Measurements from ENCODE around the gene HOXB6. TPM values are rescaled to one million over a fixed set of nuclear protein-coding genes. Genes with fewer than 3 reads are reported as not detected.

The HOXB6 gene
- polyA plus RNA-seq, 2 donors, result 0.29 to 0.31 TPM

DNA sequence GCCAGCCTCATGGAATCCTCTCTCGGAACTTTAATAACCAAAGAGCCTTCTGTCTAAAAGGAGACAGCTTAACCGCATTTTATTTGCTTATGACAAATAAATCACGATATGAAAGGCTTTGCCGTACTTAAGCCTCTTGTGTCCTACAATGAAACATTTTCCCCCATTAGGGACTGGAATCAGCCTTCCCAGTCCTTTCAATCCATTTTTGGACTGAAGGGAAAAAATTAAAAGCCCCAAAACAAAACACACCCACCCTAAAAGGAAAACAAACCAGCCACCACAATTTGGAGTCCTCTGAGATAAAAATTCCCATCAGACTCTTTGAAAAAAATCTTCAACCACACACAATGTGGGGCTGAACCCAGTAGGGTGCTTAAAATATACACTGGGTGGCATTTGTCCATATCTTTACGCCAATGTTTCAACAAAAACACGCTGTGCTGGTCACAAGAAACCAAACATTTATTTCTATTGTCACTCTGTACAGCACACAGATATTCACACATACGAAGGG, 29.7 kb downstream of the HOXB6 start:
- peak overlapping the region; percentile 85 to 92 for H3K27ac ChIP-seq (ENCODE audit: low read depth in 2 of 2, low read length in 1 of 2)
- no peaks in the 10 kb centered on the region for H3K27me3 ChIP-seq (ENCODE audit: control insufficient read depth in 1 of 2, insufficient read depth in 2 of 2, low read length in 2 of 2)
- no peaks in the 10 kb centered on the region for H3K9me3 ChIP-seq (ENCODE audit: control insufficient read depth in 2 of 2, insufficient read depth in 1 of 2, low read depth in 1 of 2, low read length in 1 of 2)
- H3K4me1 ChIP-seq (ENCODE audit: control insufficient read depth in 2 of 2, insufficient read depth in 2 of 2, low read length in 1 of 2), result peaks cover 0 to 3% of the 10 kb centered on the region in 2 donors
- H3K4me3 ChIP-seq (ENCODE audit: low read depth in 1 of 2, low read length in 2 of 2), result peak overlapping the region in 1 of 2 donors; percentile 37
- no peaks in the 10 kb centered on the region for H3K36me3 ChIP-seq (ENCODE audit: control insufficient read depth in 2 of 2, insufficient read depth in 2 of 2, low read length in 1 of 2)
- 32 to 37% methylated on average over 7 of the region's 7 CpGs for WGBS, 2 donors

DNA sequence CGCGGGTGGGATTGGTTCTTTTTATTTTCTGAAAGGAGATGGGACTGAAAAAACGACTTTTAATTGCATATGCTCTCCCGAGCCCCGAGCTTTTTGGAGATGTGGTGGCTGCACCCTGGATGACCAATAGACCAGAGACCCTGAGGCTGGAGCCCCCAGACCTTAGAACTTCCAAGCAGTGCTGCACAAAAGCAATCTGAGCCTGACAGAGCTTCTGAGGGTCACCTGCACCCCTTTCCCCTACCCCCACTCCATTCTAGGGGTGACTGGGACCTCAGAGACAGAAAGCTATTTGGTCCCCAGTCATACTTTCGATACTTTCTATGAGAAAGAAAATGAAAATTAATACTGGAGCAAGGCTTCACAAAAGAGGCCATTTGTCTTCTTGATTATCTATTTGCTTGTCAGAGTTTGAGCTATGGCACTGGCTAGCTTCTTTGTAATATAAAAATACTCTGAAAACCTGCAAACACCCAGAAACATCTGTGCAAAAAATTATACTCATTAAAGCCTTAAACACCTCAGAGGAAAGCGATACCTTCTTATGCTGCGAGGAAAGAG, 30.2 kb downstream of the HOXB6 start:
- Histone ChIP-seq H3K27me3 (ENCODE audit: control insufficient read depth in 1 of 2, insufficient read depth in 2 of 2, low read length in 2 of 2) (no peaks in the 10 kb centered on the region), H3K9me3 (ENCODE audit: control insufficient read depth in 2 of 2, insufficient read depth in 1 of 2, low read depth in 1 of 2, low read length in 1 of 2) (no peaks in the 10 kb centered on the region), H3K27ac (ENCODE audit: low read depth in 2 of 2, low read length in 1 of 2) (peak overlapping the region; percentile 92 to 94), H3K36me3 (ENCODE audit: control insufficient read depth in 2 of 2, insufficient read depth in 2 of 2, low read length in 1 of 2) (no peaks in the 10 kb centered on the region), H3K4me3 (ENCODE audit: low read depth in 1 of 2, low read length in 2 of 2) (peak overlapping the region in 1 of 2 donors; percentile 37), H3K4me1 (ENCODE audit: control insufficient read depth in 2 of 2, insufficient read depth in 2 of 2, low read length in 1 of 2) (peaks cover 0 to 3% of the 10 kb centered on the region in 2 donors)
- 36 to 41% methylated on average over 8 of the region's 8 CpGs for WGBS, 2 donors

DNA sequence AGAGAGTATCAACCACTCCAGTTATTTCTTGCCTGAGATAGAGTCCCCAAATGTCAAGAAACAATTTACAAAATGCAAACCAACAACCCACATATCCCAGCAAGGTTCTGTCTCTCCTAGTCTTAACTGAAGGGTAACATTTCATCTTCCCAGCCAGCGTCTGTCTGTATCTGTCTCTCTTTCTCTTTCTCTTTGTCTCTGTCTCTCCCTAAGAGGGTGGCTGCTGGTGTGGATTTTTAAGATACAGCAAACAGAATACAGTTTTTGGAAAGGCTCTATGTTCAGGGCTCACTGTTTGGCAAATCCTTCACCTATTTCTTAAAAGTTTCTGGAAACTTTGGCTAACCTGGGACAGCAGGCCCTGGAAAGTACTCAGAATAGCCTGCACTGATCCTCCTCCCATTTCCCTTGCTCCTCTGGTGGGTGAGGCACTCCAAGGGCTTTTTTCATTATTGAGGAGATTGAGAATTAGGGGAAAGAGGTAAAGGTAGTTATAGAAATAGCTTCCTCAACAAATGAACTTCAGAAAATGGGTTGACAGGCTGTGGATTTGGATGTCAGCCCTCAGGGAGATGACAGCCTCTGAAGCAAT, 32.9 kb downstream of the HOXB6 start:
- H3K27ac ChIP-seq (ENCODE audit: low read depth in 2 of 2, low read length in 1 of 2), result peak overlapping the region; percentile 92 to 94
- H3K4me1 ChIP-seq (ENCODE audit: control insufficient read depth in 2 of 2, insufficient read depth in 2 of 2, low read length in 1 of 2), result peaks cover 0 to 3% of the 10 kb centered on the region in 2 donors
- WGBS, 2 donors, result 55 to 57% methylated on average over 1 of the region's 1 CpG
- H3K4me3 ChIP-seq (ENCODE audit: low read depth in 1 of 2, low read length in 2 of 2), result no peak overlapping the region
- H3K9me3 ChIP-seq (ENCODE audit: control insufficient read depth in 2 of 2, insufficient read depth in 1 of 2, low read depth in 1 of 2, low read length in 1 of 2), result no peaks in the 10 kb centered on the region
- H3K27me3 ChIP-seq (ENCODE audit: control insufficient read depth in 1 of 2, insufficient read depth in 2 of 2, low read length in 2 of 2), result no peaks in the 10 kb centered on the region
- H3K36me3 ChIP-seq (ENCODE audit: control insufficient read depth in 2 of 2, insufficient read depth in 2 of 2, low read length in 1 of 2), result no peaks in the 10 kb centered on the region

DNA sequence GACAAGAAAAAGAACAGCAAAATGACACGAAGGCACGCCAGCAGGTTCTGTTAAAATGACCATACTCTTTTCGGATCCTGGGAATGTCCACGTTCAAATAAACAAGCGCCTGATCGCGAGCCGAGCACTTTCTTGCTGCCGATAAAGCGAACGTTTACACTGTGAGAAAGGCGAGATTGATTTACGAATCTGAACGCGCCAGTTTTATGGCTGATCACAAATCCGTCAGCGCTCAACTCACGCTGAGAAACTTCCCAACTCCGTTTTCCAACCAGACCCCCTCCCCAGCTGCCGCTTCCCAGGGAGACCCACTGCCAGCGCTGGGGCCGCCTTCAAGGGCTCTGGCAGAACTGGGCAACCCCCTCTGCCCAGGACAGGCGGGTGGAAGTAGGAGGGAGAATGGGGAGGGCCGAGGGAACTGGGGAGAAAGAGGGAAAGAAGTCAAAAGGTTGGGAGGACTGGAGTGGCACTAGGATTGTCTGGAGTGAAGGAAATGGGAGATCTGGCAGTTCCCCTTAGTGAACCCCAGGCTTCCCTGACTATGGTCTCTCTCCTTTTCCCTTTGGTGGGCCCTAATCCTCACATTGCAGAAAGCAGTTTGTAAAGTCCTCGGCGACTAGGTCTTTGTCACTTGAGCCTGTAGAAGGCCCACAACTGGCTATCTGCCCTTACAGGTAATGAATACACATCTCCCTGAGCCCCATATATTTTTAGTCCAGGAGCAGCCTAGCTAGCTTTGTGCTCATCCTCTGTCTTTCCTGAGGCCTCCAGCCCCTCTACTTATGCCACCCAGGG, 33.6 kb downstream of the HOXB6 start:
- Histone ChIP-seq H3K27ac (ENCODE audit: low read depth in 2 of 2, low read length in 1 of 2) (peak overlapping the region; percentile 92 to 94), H3K36me3 (ENCODE audit: control insufficient read depth in 2 of 2, insufficient read depth in 2 of 2, low read length in 1 of 2) (no peaks in the 10 kb centered on the region), H3K4me3 (ENCODE audit: low read depth in 1 of 2, low read length in 2 of 2) (peak overlapping the region; percentile 29 to 48), H3K9me3 (ENCODE audit: control insufficient read depth in 2 of 2, insufficient read depth in 1 of 2, low read depth in 1 of 2, low read length in 1 of 2) (no peaks in the 10 kb centered on the region), H3K4me1 (ENCODE audit: control insufficient read depth in 2 of 2, insufficient read depth in 2 of 2, low read length in 1 of 2) (peaks cover 0 to 3% of the 10 kb centered on the region in 2 donors), H3K27me3 (ENCODE audit: control insufficient read depth in 1 of 2, insufficient read depth in 2 of 2, low read length in 2 of 2) (no peaks in the 10 kb centered on the region)
- WGBS, 2 donors, result 29 to 35% methylated on average over 26 of the region's 26 CpGs

DNA sequence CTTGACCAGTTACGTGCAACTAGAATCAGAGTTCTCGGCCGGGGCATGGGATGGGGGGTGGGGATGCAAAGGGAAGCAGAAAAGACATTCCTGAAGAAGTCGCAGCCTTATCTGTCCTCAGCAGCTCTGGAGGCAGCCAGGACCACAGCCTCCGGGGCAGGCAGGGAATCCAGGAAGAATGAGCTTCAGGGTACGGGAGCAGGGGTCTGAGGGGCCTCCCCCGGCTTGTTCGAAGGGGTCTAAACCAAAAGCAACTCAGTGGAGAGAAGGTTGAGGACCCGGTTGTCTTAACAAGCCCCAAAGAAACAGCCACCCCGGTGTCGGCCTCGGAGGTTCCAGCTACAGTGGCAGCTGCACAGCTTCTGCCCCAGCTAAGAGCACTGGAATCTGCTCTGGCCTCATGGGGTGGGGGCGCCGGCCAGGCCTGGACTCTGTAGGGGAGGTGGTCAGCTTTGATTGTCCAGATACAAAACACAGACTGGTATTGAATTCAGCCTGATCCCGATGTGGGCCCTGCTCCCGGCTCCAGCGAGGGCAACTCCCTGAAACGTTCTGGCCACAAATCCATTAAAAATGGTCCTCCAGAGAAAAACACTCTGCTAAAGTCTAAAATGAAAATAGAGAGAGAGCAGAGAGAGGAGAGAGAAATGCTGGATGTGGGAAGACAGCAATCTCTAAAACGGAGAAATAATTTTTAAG, 34.3 kb downstream of the HOXB6 start:
- peak overlapping the region in 1 of 2 donors; percentile 48 for H3K4me3 ChIP-seq (ENCODE audit: low read depth in 1 of 2, low read length in 2 of 2)
- no peaks in the 10 kb centered on the region for H3K27me3 ChIP-seq (ENCODE audit: control insufficient read depth in 1 of 2, insufficient read depth in 2 of 2, low read length in 2 of 2)

DNA sequence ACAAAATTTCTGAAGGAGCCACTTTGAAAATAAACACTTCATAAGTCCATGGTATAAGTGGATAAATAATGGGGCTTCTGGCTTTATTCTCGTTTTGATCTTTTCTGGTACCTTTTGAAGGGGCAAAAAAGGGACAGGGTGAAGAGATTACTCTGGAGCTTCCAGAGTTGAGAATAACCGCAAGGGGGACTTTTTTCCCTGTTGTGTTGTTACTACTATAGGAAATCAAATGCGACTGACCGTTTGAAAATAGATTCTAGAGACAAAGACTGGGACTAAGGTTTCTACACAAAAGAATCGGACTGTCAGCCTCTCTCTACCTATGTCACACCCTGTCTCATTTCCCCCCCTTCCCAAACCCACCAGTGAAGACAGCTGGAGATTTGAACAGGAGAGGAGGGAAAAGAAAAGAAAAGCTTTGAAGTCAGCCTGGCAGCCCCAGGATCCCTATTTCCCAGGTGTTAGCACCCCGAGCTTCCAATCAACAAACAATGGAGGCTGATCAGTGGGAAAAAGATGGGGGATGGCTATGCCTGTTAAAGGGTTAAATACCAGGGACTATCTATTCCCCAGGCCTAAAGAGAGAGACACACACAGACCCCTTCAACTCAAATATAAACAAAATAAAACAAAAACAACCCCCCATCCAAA, 35.0 kb downstream of the HOXB6 start:
- Histone ChIP-seq H3K4me1 (ENCODE audit: control insufficient read depth in 2 of 2, insufficient read depth in 2 of 2, low read length in 1 of 2) (peaks cover 0 to 6% of the 10 kb centered on the region in 2 donors), H3K27ac (ENCODE audit: low read depth in 2 of 2, low read length in 1 of 2) (peak overlapping the region; percentile 85 to 92), H3K27me3 (ENCODE audit: control insufficient read depth in 1 of 2, insufficient read depth in 2 of 2, low read length in 2 of 2) (no peaks in the 10 kb centered on the region), H3K4me3 (ENCODE audit: low read depth in 1 of 2, low read length in 2 of 2) (peak overlapping the region in 1 of 2 donors; percentile 48), H3K36me3 (ENCODE audit: control insufficient read depth in 2 of 2, insufficient read depth in 2 of 2, low read length in 1 of 2) (no peaks in the 10 kb centered on the region), H3K9me3 (ENCODE audit: control insufficient read depth in 2 of 2, insufficient read depth in 1 of 2, low read depth in 1 of 2, low read length in 1 of 2) (no peaks in the 10 kb centered on the region)
- 42 to 43% methylated on average over 6 of the region's 6 CpGs for WGBS, 2 donors

More for the DNA sequence above, 34.3 kb downstream of the HOXB6 start:
- Histone ChIP-seq H3K36me3 (ENCODE audit: control insufficient read depth in 2 of 2, insufficient read depth in 2 of 2, low read length in 1 of 2) (no peaks in the 10 kb centered on the region), H3K4me1 (ENCODE audit: control insufficient read depth in 2 of 2, insufficient read depth in 2 of 2, low read length in 1 of 2) (peaks cover 0 to 6% of the 10 kb centered on the region in 2 donors), H3K27ac (ENCODE audit: low read depth in 2 of 2, low read length in 1 of 2) (peak overlapping the region; percentile 85 to 92), H3K9me3 (ENCODE audit: control insufficient read depth in 2 of 2, insufficient read depth in 1 of 2, low read depth in 1 of 2, low read length in 1 of 2) (no peaks in the 10 kb centered on the region)
- WGBS, 2 donors, result 27 to 28% methylated on average over 19 of the region's 19 CpGs

DNA sequence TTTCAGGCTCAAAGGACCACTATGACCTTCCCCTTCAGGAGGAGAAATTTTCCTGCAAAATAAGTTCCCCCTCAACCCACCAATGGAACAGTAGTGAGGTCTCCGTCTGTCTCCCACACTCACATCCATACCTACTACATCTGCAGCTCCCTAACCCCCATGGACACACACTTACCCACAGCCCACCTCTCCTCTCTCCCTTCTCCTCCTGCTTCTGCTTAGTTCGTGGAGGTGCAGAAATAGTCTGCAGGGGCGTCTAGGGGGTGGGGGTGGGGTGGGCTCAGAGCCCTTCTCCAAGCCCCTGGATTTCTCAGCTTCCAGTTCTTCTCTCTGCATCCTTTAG, 35.6 kb downstream of the HOXB6 start:
- H3K36me3 ChIP-seq (ENCODE audit: control insufficient read depth in 2 of 2, insufficient read depth in 2 of 2, low read length in 1 of 2), result no peaks in the 10 kb centered on the region
- H3K27me3 ChIP-seq (ENCODE audit: control insufficient read depth in 1 of 2, insufficient read depth in 2 of 2, low read length in 2 of 2), result no peaks in the 10 kb centered on the region
- 31 to 33% methylated on average over 3 of the region's 3 CpGs for WGBS, 2 donors
- peaks cover 0 to 6% of the 10 kb centered on the region in 2 donors for H3K4me1 ChIP-seq (ENCODE audit: control insufficient read depth in 2 of 2, insufficient read depth in 2 of 2, low read length in 1 of 2)
- no peaks in the 10 kb centered on the region for H3K9me3 ChIP-seq (ENCODE audit: control insufficient read depth in 2 of 2, insufficient read depth in 1 of 2, low read depth in 1 of 2, low read length in 1 of 2)
- H3K4me3 ChIP-seq (ENCODE audit: low read depth in 1 of 2, low read length in 2 of 2), result peak overlapping the region in 1 of 2 donors; percentile 12
- peak overlapping the region; percentile 57 to 62 for H3K27ac ChIP-seq (ENCODE audit: low read depth in 2 of 2, low read length in 1 of 2)

DNA sequence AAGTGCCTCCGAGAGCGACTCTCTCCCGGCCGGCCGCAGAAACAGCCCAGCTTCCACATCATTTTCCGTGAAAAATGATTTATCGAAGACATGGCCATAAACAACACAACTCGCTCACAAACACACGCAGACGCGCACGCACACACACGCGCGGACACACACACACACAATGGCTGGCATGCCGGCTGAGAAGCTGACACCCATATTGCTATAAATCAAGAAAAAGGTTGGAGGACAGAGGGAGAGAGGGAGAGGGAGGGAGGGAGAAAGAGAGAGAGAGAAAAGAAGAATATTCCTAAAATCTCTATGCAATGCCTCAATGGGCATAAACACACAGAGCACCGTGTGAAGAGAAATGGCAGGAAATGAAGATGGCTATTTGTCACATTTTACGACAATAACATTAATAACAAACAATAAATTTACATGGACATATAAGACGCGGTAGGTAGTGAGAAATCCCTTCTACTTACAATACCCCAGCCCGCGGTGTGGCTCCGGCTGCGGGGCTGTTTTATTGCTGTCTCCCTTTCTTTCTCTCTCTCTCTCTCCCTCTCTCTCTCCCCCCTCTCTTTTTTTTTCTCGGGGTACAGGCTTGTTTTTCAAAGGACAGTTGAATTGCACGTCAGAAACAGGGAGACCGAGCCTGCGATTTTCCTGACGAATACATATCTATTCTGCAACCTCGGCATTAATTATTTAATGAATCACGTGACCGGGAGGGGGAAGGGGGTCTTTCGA, 36.1 kb downstream of the HOXB6 start:
- no peaks in the 10 kb centered on the region for H3K9me3 ChIP-seq (ENCODE audit: control insufficient read depth in 2 of 2, insufficient read depth in 1 of 2, low read depth in 1 of 2, low read length in 1 of 2)
- peak overlapping the region; percentile 57 to 78 for H3K27ac ChIP-seq (ENCODE audit: low read depth in 2 of 2, low read length in 1 of 2)
- 24 to 31% methylated on average over 33 of the region's 33 CpGs for WGBS, 2 donors
- no peaks in the 10 kb centered on the region for H3K36me3 ChIP-seq (ENCODE audit: control insufficient read depth in 2 of 2, insufficient read depth in 2 of 2, low read length in 1 of 2)
- H3K4me1 ChIP-seq (ENCODE audit: control insufficient read depth in 2 of 2, insufficient read depth in 2 of 2, low read length in 1 of 2), result peaks cover 2 to 7% of the 10 kb centered on the region in 2 donors
- peak overlapping the region in 1 of 2 donors; percentile 12 for H3K4me3 ChIP-seq (ENCODE audit: low read depth in 1 of 2, low read length in 2 of 2)
- no peaks in the 10 kb centered on the region for H3K27me3 ChIP-seq (ENCODE audit: control insufficient read depth in 1 of 2, insufficient read depth in 2 of 2, low read length in 2 of 2)

Data from esophagus (tissue), 2 donors.